Activated naive CD8-positive, alpha-beta T cell treated with anti-CD3 and anti-CD28 coated beads for 36 hours (primary cell): ENCODE measurements around the gene FLT3. TPM values are rescaled to one million over a fixed set of nuclear protein-coding genes. Genes with fewer than 3 reads are reported as not detected.
A peak's percentile ranks its signal among the peaks of the same experiment; 100 is the strongest.
"Not testable (repeated sequence)": the region's sequence is repeated elsewhere in the genome, so short reads cannot be mapped to it uniquely, and the experiment has no call there.

ENCODE experiments used
- DNase-seq: peaks from one replicate; pipeline ENCODE4 v3.0.0; 2021
- H3K27ac Mint-ChIP-seq: one replicate; pipeline ENCODE4 v1.8.0; 2022; ENCODE audit warnings: mild to moderate bottlenecking, moderate library complexity, mixed read lengths
- H3K27me3 Mint-ChIP-seq: one replicate; pipeline ENCODE4 v1.8.0; 2022; ENCODE audit warnings: mild to moderate bottlenecking, mixed read lengths
- H3K36me3 Mint-ChIP-seq: one replicate; pipeline ENCODE4 v1.8.0; 2021; ENCODE audit warnings: mild to moderate bottlenecking, mixed read lengths
- H3K4me1 Mint-ChIP-seq: one replicate; pipeline ENCODE4 v1.8.0; 2021; ENCODE audit warnings: mixed read lengths
- H3K4me3 Mint-ChIP-seq: one replicate; pipeline ENCODE4 v1.8.0; 2022; ENCODE audit warnings: mild to moderate bottlenecking, moderate library complexity, mixed read lengths
- H3K9me3 Mint-ChIP-seq: one replicate; pipeline ENCODE4 v1.8.0; 2022; ENCODE audit warnings: mixed read lengths
- total RNA-seq, 2 experiments: library from RNA; stranded (reverse); gene quantifications; one replicate each; pipeline ENCODE4 v1.2.3, GENCODE V29; 2021

The FLT3 gene
- total RNA-seq, 2 experiments from 2014 or later = 0.19 TPM; not detected in 1

- H3K9me3 Mint-ChIP-seq = no peaks in the 10 kb centered on the region
- no peak overlapping the region for H3K4me3 Mint-ChIP-seq
- no peak overlapping the region for H3K27ac Mint-ChIP-seq
- H3K4me1 Mint-ChIP-seq = peaks cover 19% of the 10 kb centered on the region
- no peak for DNase-seq
- peaks cover 98% of the 10 kb centered on the region for H3K27me3 Mint-ChIP-seq
- no peaks in the 10 kb centered on the region for H3K36me3 Mint-ChIP-seq
Observed at GRCh38 chr13:27970382-27971235, 129.8 kb downstream of the FLT3 start.

- H3K9me3 Mint-ChIP-seq = no peaks in the 10 kb centered on the region
- H3K27ac Mint-ChIP-seq = no peak overlapping the region
- H3K4me3 Mint-ChIP-seq = no peak overlapping the region
- H3K36me3 Mint-ChIP-seq = no peaks in the 10 kb centered on the region
- H3K4me1 Mint-ChIP-seq = peaks cover 14% of the 10 kb centered on the region
- no peak for DNase-seq
- H3K27me3 Mint-ChIP-seq = peaks cover 98% of the 10 kb centered on the region
Observed at GRCh38 chr13:27969866-27970229, 130.5 kb downstream of the FLT3 start.

- H3K27ac Mint-ChIP-seq = peak within 1 kb of the TSS; percentile 44
Observed at GRCh38 chr13:27969082-27969865, 131.1 kb downstream of the FLT3 start, which contains the start of gene CDX2. CDX2 (minus strand) TSS chr13:27969315; CDS start chr13:27969006, 309 bp downstream.

GRCh38 chr13:27968316-27969081, 131.9 kb downstream of the FLT3 start:
- H3K27ac Mint-ChIP-seq = no peak overlapping the region
- H3K36me3 Mint-ChIP-seq = no peaks in the 10 kb centered on the region
- peaks cover 97% of the 10 kb centered on the region for H3K27me3 Mint-ChIP-seq
- H3K4me3 Mint-ChIP-seq = peak overlapping the region; percentile 42
- no peak for DNase-seq
- peaks cover 14% of the 10 kb centered on the region for H3K4me1 Mint-ChIP-seq
- H3K9me3 Mint-ChIP-seq = no peaks in the 10 kb centered on the region

More at GRCh38 chr13:27969082-27969865, 131.1 kb downstream of the FLT3 start, which contains the start of gene CDX2:
- Mint-ChIP-seq H3K4me3 (peak within 1 kb of the TSS; percentile 46), H3K4me1 (peaks cover 14% of the 10 kb centered on the region), H3K36me3 (no peaks in the 10 kb centered on the region), H3K9me3 (no peaks in the 10 kb centered on the region), H3K27me3 (peaks cover 98% of the 10 kb centered on the region)
- DNase-seq = no peak

- H3K27ac Mint-ChIP-seq = no peak overlapping the region
- no peaks in the 10 kb centered on the region for H3K36me3 Mint-ChIP-seq
- H3K9me3 Mint-ChIP-seq = no peaks in the 10 kb centered on the region
- peaks cover 96% of the 10 kb centered on the region for H3K27me3 Mint-ChIP-seq
- no peak for DNase-seq
- H3K4me1 Mint-ChIP-seq = peaks cover 14% of the 10 kb centered on the region
- peak overlapping the region; percentile 22 for H3K4me3 Mint-ChIP-seq
Observed at GRCh38 chr13:27967736-27968315, 132.6 kb downstream of the FLT3 start.

- DNase-seq = no peak
- H3K27me3 Mint-ChIP-seq = peaks cover 95% of the 10 kb centered on the region
- peaks cover 14% of the 10 kb centered on the region for H3K4me1 Mint-ChIP-seq
- H3K4me3 Mint-ChIP-seq = no peak overlapping the region
- H3K36me3 Mint-ChIP-seq = no peaks in the 10 kb centered on the region
- H3K27ac Mint-ChIP-seq = no peak overlapping the region
- H3K9me3 Mint-ChIP-seq = no peaks in the 10 kb centered on the region
Observed at GRCh38 chr13:27967203-27967735, 133.1 kb downstream of the FLT3 start.

- peaks cover 97% of the 10 kb centered on the region for H3K27me3 Mint-ChIP-seq
- peaks cover 14% of the 10 kb centered on the region for H3K4me1 Mint-ChIP-seq
- H3K27ac Mint-ChIP-seq = no peak overlapping the region
- H3K4me3 Mint-ChIP-seq = no peak overlapping the region
- no peak for DNase-seq
- no peaks in the 10 kb centered on the region for H3K9me3 Mint-ChIP-seq
- no peaks in the 10 kb centered on the region for H3K36me3 Mint-ChIP-seq
Observed at GRCh38 chr13:27966641-27967202, 133.7 kb downstream of the FLT3 start.

- H3K36me3 Mint-ChIP-seq = no peaks in the 10 kb centered on the region
- DNase-seq = no peak
- no peak overlapping the region for H3K27ac Mint-ChIP-seq
- peaks cover 97% of the 10 kb centered on the region for H3K27me3 Mint-ChIP-seq
- no peak overlapping the region for H3K4me3 Mint-ChIP-seq
- no peaks in the 10 kb centered on the region for H3K9me3 Mint-ChIP-seq
- peaks cover 17% of the 10 kb centered on the region for H3K4me1 Mint-ChIP-seq
Observed at GRCh38 chr13:27965740-27966640, 134.4 kb downstream of the FLT3 start.

- peaks cover 17% of the 10 kb centered on the region for H3K4me1 Mint-ChIP-seq
- H3K27ac Mint-ChIP-seq = no peak overlapping the region
- peaks cover 95% of the 10 kb centered on the region for H3K27me3 Mint-ChIP-seq
- H3K9me3 Mint-ChIP-seq = no peaks in the 10 kb centered on the region
- H3K4me3 Mint-ChIP-seq = no peak overlapping the region
- H3K36me3 Mint-ChIP-seq = no peaks in the 10 kb centered on the region
- no peak for DNase-seq
Observed at GRCh38 chr13:27965343-27965739, 135.0 kb downstream of the FLT3 start.

- no peaks in the 10 kb centered on the region for H3K9me3 Mint-ChIP-seq
- H3K27me3 Mint-ChIP-seq = peaks cover 95% of the 10 kb centered on the region
- no peak overlapping the region for H3K4me3 Mint-ChIP-seq
- no peak for DNase-seq
- no peaks in the 10 kb centered on the region for H3K36me3 Mint-ChIP-seq
- H3K4me1 Mint-ChIP-seq = peaks cover 19% of the 10 kb centered on the region
- no peak overlapping the region for H3K27ac Mint-ChIP-seq
Observed at GRCh38 chr13:27964741-27965323, 135.5 kb downstream of the FLT3 start.

- H3K9me3 Mint-ChIP-seq, H3K4me3 Mint-ChIP-seq, H3K36me3 Mint-ChIP-seq, H3K27ac Mint-ChIP-seq, DNase-seq: not testable (repeated sequence)
- Mint-ChIP-seq H3K27me3 (peaks cover 95% of the 10 kb centered on the region), H3K4me1 (peaks cover 15% of the 10 kb centered on the region)
Observed at GRCh38 chr13:27964206-27964605, 136.2 kb downstream of the FLT3 start.

GRCh38 chr13:27963491-27963890, 136.9 kb downstream of the FLT3 start:
- Mint-ChIP-seq H3K27me3 (peaks cover 95% of the 10 kb centered on the region), H3K4me3 (no peak overlapping the region), H3K36me3 (no peaks in the 10 kb centered on the region), H3K27ac (no peak overlapping the region), H3K9me3 (no peaks in the 10 kb centered on the region), H3K4me1 (peaks cover 13% of the 10 kb centered on the region)
- DNase-seq = no peak

GRCh38 chr13:27962982-27963381, 137.4 kb downstream of the FLT3 start:
- Mint-ChIP-seq H3K27me3 (peaks cover 94% of the 10 kb centered on the region), H3K4me1 (peaks cover 12% of the 10 kb centered on the region), H3K27ac (no peak overlapping the region), H3K4me3 (no peak overlapping the region), H3K36me3 (no peaks in the 10 kb centered on the region), H3K9me3 (no peaks in the 10 kb centered on the region)
- no peak for DNase-seq
